ENCODE measurements around the gene MRPL16.
"Not testable (repeated sequence)": the region's sequence is repeated elsewhere in the genome, so short reads cannot be mapped to it uniquely, and the experiment has no call there.

Gene MRPL16

GRCh38 chr11:59810189-59810910, at the start of gene MRPL16:
MRPL16 (minus strand) TSS chr11:59810778; CDS start chr11:59810658, 120 bp downstream.
- DNase-seq, result peak; percentile 89

GRCh38 chr11:59859673-59860072, 49.1 kb upstream of the MRPL16 start:
- no peak for DNase-seq

GRCh38 chr11:59857439-59858434, 47.2 kb upstream of the MRPL16 start:
- no peak for DNase-seq

GRCh38 chr11:59854871-59855270, 44.3 kb upstream of the MRPL16 start:
- DNase-seq, result no peak

GRCh38 chr11:59851416-59851815, 40.8 kb upstream of the MRPL16 start:
- DNase-seq, result not testable (repeated sequence)

- DNase-seq, result not testable (repeated sequence)
These were observed 39.0 kb upstream of the MRPL16 start for GRCh38 chr11:59849551-59849950.

- DNase-seq, result no peak
These were observed 38.6 kb upstream of the MRPL16 start for GRCh38 chr11:59849129-59849528.

GRCh38 chr11:59848439-59848838, 37.9 kb upstream of the MRPL16 start:
- not testable (repeated sequence) for DNase-seq

GRCh38 chr11:59847626-59848025, 37.0 kb upstream of the MRPL16 start:
- DNase-seq, result no peak

GRCh38 chr11:59846556-59846955, 36.0 kb upstream of the MRPL16 start:
- no peak for DNase-seq

GRCh38 chr11:59845399-59845798, 34.8 kb upstream of the MRPL16 start, which contains the start of gene CBLIF:
CBLIF (minus strand) TSS chr11:59845499; CDS start chr11:59845453, 46 bp downstream.
- no peak for DNase-seq

GRCh38 chr11:59842316-59842715, 31.7 kb upstream of the MRPL16 start:
- no peak for DNase-seq

GRCh38 chr11:59841514-59841913, 30.9 kb upstream of the MRPL16 start:
- DNase-seq, result no peak

- no peak for DNase-seq
These were observed 29.0 kb upstream of the MRPL16 start for GRCh38 chr11:59839615-59840014.

GRCh38 chr11:59833602-59834001, 23.0 kb upstream of the MRPL16 start:
- no peak for DNase-seq

GRCh38 chr11:59829358-59829757, 18.8 kb upstream of the MRPL16 start:
- no peak for DNase-seq

- DNase-seq, result no peak
These were observed 12.5 kb upstream of the MRPL16 start for GRCh38 chr11:59822989-59823566.

- no peak for DNase-seq
These were observed 8.0 kb upstream of the MRPL16 start for GRCh38 chr11:59818572-59818971.

GRCh38 chr11:59816434-59816833, 5.9 kb upstream of the MRPL16 start:
- DNase-seq, result not testable (repeated sequence)

- no peak for DNase-seq
These were observed 5.2 kb upstream of the MRPL16 start for GRCh38 chr11:59815754-59816153.

GRCh38 chr11:59814021-59814420, 3.4 kb upstream of the MRPL16 start:
- no peak for DNase-seq

GRCh38 chr11:59813364-59813763, 2.8 kb upstream of the MRPL16 start:
- no peak for DNase-seq

GRCh38 chr11:59812220-59812619, 1.6 kb upstream of the MRPL16 start:
- no peak for DNase-seq

All from right hindlimb (tissue), 1 donor.